Inflammatory macrophage (primary cell): ENCODE measurements around the gene CD79A.

Experiments used
- DNase-seq, 2 donors: peaks; one replicate each; pipeline ENCODE4 v3.0.0-alpha.2; 2020 to 2022

The CD79A gene

DNA sequence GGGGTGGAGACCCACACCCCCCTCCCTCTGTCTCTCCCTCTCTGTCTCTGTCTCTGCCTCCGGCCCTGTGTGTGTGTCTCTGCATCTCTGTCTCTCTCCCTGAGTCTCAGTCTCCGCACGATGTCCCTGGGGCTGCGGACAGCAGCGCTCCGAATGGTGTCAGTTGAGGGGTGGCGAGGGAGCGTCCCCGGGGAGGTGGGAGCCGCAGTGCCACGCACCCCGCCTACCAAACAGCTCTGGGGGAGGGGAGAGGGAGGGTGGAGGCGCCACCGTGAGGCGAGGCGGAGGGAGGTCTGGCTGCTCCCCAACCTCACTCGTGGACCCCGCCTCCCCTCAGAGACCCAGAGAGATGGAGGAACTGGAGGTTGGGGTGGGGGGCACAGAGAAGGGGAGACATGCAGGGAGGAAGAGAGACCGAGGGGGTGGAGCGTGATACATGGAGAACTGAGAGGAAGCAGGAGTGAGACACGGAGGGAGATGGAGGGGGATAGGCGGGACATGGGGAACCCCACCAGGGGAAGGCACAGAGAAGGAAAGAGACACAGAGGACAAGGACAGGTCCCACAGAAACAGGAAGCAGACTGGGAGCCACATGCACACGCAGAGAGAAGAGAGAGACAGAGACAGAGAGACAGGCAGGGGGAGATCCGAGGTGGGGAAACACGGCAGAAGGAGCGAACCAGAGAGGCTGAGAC is 44.0 kb downstream of the CD79A start:
- no peak for DNase-seq

DNA sequence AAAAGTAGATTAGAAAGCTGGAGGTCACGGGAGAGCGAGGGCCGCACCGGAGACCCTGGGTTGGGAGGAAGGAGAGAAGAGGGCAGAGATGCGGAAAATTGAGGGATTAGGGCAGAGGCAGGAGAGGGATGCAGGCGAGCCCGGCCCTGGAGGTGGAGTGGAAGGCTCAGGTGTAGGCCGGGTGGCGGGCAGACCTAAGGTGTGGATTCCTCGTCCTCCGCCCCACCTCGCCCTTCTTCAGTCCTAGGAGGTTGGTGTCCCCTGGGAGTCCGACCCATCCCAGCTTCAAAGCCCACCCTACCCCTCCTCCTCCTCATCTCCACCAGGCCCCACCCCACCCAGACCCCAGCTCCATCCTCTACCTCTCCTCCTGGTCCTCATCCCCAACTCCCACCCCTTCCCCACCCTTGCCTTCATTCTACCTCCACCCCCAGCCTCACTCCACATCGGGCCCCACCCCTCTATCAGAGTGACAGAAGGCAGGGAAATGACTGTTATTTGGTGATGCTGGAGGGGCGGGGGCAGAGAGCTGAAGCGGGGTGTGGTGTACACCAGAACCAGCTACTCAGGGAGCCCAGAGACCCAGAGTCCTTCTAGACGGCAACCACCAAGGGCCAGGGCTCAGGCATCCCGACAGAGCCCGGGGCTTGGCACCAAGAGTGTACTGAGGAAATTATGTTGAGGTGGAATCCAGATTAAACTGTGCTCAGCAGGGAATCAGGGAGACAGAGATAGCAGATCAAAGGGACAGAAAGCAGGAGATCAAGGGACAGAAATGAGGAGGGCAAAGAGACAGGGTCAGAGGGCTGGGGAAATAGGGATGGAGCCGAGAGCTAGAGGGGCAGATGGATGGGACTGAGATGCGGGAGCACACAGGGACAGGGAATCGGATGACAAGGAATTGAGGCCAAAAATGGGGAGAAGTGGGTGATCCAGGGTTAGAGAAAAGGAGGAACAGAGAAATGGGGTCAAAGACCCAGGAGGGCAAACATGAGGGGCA is 44.8 kb downstream of the CD79A start:
- DNase-seq: no peak

DNA sequence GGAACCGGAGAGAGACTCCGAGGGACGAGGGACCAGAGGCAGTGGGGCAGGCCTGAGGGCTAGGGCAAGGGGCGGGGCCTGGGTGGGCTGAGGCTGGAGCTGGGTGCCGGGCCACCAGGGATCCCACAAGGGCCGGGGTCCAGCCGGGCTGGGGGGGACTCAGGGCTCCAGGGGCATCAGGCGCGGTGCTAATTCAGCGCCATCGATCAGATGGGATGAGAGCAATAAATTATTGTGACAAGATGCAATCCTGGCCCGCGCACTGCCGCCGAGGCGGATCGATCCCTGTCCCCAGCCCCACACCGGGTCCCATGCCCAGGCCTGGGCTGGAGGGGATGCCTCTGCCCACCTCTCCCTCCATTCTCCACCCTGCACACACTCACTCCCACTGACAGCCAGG is 45.5 kb downstream of the CD79A start:
- DNase-seq: no peak

DNA sequence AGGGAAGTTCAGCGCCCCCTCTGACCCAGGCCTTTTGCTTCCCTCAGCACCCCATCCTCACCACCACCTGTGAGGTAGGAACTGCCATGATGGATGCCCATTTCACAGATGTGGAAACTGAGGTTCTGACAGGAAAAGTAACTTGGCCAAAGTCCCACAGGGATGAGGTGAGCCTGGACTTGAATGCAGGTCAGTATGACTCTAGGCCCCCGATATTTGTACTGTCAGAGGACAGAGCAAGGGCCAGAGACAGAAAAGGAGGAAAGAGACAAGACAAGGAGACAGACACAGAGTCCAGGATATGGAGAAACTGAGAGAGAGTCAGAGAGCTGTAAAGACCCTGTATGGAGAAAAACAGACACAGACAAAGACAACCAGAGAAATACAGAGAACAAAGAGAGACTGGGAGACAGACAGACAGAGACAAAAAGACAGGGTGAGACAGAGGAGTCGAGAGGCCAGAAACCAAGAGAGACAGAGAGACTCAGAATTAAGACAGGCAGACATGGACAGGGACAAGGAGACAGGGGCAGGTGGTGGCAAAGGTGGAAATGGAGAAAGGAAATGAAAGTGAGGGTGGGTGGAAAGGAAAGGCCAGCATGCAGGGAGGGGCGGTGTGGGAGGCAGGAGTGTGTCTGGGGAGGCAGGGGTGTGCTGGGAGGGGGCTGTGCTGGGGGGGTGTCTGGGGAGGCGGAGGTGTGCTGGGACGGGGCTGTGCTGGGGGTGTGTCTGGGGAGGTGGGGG is 46.1 kb downstream of the CD79A start:
- no peak for DNase-seq

DNA sequence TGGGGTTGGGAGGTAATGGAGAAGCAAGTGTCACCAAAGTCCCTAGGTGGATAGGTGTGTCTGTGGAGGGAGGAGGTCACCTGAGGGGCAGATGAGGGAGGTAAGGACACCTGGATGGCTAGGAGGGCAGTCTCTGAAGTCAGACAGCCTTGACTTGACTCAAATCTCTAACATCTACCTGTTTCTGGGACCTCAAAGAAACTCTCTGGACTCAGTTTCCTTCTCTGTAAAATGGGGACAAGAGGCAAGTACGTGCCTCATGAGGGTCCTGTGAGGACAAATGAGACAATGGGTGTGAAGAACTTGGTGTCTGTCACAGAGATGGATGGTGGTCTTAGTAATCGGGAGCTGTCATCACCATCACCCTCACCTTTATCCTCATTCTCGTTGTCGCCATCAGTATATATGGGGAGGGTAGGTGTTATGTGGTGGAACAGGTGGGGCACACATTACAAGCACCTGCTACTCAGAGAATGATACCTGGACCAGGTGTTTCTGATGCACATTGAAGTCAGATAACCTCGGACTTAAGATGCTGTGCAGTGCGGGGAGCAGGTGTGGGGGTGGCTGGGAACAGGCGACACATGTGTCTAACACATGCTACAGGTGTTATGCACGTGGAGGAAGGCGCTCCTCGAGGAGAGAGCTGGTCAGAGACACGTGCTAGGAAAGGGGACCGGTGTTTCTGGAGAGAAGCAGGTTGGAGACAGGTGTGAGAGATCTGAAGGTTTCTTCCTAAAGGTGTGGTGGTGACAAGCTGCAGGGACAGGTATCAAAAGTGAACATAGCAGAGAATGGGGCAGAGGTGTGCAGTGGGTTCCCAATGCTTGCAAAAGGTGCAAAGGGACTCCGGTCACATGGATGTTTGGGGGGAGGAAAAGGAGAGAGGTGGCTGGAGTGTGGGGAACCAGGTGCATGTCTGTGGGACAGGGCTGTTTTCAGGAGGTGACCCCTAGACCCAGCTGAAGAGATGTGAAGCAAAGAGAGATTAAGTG is 47.4 kb downstream of the CD79A start:
- DNase-seq: no peak

DNA sequence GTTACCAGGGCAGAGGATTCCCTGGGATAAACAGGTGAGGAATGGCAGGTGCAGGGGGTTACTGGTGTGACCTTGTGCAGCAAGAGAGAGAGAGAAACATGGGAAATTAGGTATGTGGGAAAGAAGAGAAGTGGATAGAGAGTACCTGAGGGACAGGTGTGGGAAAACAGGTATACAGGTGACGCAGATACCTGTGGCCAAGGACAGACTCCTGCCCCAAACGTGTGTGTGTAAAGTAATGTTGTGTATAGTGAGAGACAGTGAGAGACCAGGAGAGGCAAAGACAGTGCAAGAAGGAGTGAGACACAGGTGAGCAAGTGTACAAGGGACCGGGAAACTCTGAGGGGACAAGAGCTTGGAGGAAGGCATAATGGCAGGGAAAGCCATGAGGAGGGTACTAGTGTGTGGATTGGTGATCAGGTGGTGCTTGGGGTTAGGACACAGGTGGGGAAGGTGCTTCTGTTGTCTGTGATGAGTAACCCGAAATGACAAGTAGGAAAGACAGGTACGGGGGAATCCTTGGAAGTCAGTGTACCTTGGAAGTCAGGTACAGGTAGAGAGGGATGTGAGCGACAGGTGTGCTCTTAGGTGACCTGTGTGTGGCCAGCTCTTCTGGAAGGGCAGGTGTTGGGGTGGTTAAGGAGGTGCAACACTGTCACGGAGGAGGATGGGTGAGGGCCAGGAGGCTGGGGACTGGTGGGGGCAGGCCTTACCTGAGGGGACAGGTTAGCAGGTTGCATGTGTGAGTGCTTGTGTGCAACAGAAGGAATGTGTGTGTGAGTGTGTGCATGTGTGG is 48.3 kb downstream of the CD79A start:
- no peak for DNase-seq

DNA sequence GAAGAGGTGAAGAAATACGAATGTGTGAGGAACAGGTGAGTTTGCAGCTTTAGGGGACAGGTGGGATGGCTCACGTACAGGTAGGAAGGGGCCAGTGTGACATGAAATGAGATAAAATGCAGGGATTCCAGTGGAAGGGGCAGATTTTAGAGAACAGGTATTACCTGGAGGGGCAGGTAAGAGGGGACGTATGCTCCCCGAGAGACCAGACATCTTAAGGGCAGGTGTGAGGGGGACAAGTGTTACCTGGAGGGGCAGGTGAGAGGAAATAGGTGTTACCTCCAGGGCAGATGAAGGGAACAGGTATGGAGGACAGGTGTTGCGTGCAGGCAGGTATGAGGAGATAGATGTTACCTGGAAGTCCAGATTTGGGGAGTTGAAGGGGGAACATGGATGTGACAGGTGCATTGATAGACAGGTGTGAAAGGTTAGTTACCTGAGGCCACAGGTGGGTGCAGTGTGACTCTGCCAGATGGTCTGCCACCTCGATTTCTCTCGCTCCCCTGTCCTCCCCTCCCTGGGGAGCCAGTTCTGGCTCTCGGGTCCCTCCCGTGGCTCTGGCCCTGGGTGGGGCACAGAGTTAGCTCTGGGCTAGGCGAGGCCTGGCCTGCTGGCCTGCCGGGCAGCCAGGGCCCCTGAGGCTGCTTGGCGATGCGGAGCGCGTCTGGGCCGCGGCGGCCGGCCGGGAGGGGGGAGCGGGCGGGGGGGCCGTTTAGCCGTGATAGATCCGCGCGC is 49.1 kb downstream of the CD79A start:
- DNase-seq: no peak

DNA sequence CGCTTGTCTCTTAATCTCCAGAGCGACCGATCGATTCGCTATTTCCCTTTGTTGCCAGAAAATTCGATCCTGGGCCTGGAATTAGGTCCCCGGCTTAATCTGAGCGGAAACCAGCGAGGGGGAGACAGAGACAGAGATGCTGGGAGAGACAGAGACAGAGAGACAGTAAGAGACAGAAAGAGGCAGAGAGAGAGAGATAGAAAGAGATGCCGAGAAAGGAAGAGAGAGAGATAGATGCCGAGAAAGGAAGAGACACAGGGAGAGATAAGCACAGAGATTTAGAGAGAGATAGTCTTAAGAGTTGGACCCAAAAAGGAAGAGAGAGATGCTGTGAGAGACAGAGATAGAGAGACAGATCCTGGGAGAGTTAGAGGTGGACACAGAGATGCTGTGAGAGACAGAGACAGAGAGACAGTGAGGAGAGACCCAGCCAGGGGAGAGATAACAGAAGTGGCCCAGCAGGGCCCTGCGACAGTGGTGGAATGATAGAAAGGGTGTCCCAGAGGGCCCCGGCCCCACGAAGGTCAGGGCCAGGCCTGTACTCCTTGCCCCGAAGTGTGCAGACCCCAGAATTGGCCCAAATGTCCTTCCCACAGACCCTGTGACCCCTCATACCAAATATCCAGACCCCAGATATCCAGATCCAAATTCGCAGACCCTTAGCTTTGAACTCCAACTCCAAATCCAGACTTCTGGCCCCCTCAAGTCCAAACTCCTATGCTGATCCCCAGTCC is 49.9 kb downstream of the CD79A start:
- no peak for DNase-seq

DNA sequence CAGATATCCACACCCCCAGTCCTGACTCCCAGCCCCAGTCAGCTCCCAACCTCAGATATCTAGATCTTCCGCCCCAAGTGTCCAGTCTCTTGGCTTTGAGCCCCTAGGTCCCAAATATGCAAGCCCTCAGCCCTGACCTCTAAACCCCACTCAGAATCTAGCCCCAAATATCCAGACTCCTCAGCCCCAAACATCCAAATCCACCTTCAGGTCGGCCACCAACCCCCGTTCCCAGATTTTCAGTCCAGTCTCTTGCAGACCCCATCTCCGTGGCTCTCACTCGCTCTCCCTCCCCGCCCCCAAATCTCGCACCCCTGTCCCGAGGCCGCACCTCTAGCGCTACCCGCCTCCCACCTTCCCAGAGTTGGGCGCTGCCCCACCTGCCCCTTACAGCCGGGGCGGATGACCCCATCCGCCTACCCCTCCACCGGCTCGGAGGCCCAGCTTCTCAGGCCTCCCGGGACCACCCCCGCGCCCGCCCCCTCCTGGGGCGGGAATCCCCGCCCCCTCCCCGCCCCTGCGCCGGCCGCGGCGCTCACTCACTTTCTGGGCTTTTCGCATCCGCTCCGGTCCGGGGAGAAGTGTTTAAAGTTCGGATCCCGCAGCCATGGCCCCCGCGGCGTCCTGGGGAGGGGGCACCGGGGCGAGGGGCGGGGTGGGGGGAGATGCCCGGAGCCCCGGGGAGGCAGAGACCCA is 50.6 kb downstream of the CD79A start:
- no peak for DNase-seq

DNA sequence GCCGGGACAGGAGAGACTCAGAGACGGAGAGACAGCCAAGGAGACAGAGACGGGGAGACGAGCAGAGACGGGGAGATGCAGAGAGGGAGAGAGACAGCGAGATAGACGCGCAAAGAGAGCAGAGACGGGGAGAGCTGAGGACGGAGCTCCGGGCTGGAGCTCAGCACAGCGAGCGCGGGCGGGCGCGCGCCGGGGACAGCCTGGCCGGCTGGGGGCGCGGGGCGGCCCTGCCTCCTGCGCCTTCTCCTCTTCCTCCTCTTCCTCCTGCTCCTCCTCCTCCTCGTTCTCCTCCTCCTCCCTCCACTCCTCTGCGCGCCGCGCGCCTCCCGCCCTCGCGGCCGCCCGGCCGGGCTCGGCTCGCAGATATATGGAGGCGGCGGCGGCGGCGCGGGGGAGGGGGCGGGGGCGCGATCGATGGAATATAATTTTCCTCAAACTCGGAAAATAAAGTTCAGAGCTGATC is 51.2 kb downstream of the CD79A start, which contains the start of gene ERFL:
ERFL (minus strand) TSS at position 229 of the 463 bp plus-strand sequence. CDS start 15,530 bp downstream, outside the sequence.
- no peak for DNase-seq

DNA sequence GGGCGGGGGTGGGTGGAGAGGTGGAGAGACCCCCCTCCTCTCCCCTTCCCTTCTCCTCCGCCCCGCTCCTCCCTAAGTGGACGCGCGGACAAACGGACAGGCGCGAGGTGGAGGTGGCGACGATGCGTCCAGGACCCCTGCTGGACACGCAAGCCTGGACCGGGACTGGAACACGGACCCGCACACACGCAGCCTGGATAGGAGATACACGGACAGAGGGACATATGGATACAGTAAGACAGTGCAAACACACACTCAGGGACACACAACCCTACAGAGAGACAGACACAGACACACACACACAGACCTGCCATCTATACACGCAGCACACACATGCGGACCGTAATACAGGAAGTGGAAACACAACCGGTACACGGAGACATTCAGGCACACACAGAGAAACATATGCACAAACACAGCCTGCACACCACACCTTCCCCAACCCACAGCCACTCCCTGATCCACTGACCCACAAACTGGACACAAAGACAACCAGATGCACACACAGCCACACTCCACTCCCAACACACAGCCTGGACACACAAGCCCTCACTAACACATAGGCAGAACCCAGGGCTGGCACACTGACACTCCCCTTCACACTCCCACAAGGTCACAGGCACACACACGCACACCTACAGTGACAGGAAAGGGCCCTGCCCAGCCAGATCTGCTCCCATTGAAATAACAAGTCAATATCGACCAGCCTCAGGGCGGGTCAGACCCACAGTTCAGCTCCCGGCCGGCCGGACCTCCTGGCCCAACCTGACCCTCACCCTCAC is 51.9 kb downstream of the CD79A start:
- DNase-seq: no peak

DNA sequence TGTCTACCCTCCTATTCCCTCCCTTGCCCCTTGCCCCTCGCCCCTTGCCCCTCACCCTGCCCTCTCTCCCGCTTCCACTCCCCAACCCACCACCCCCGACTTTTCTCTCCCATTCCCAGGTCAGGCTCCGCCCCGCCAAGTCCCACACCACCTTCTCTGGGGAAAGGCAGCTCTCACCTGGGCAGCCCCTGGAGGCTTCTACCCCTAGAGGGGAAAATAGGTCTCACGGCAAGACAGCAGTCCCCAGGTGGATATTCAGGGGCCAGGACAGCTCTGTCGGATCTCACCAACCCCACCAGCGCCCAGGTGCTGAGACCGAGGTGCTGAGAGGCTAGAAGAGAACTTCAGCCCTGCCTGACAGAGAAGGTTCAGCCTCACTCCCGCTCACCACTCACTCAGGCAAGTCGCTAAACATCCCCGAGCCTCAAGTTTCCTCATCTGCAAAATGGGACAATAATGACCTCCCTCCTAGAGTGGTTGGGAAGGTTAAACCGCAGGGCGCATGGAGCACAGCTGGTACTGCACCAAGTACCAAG is 52.5 kb downstream of the CD79A start:
- no peak for DNase-seq

DNA sequence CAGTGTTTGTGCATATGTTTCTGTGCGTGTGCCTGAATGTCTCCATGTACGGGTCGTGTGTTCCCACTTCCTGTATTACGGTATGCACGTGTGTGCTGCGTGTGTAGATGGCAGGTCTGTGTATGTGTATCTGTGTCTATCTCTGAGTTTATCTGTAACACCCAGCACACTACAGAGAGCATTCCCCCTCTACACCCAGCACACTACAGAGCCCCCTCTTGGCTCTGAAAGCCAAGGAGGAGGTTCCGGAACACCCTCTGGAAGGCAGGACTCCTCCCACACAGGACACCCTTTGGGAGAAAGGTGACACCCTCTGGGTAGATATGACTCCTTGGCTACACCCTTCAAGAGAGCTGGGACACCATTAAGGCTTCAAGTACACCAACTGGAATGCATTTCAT is 53.2 kb downstream of the CD79A start:
- DNase-seq: no peak
